Measurements from ENCODE around the gene PDE4D.

PDE4D gene

DNA sequence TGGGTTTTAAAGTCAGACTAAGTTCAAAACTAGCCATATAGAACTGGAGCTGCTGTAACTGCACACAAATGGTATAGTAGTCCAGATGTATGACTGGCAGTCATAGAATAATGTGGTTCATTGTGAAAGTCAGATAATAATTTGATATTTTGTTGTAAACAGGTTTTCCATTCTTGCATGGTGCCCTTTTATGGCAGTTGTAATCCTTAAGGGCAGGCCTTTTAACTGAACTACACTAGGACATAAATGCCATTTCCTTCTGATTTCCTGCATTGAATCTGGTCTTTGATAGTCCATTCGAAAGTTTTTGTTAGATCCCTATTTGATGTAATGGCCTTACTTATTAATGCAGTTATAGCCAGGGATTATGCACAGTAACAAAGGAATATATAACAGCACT lies 632.6 kb downstream of the PDE4D start:
- H3K4me1 ChIP-seq (ENCODE audit: insufficient read depth, insufficient read length), result no peaks in the 10 kb centered on the region
- no peak overlapping the region for H3K9ac ChIP-seq (ENCODE audit: insufficient read length, low read depth)
- no peak for TF ChIP-seq YY1 (IDR thresholded peaks at IDR 0.05; ENCODE audit: insufficient read depth, insufficient read length)
- TF ChIP-seq ZNF274 (IDR thresholded peaks at IDR 0.05; ENCODE audit: low read depth, low read length), result no peak
- TF ChIP-seq SUZ12 (IDR thresholded peaks at IDR 0.05; ENCODE audit: extremely low read depth, insufficient read depth, insufficient read length), result no peak
- H3K9me3 ChIP-seq (ENCODE audit: insufficient read depth, low read length), result no peaks in the 10 kb centered on the region
- DNase-seq (ENCODE audit: low read depth, low spot score), result no peak
- H3K27me3 ChIP-seq (ENCODE audit: insufficient read depth, insufficient read length), result no peaks in the 10 kb centered on the region
- H3K36me3 ChIP-seq (ENCODE audit: insufficient read depth, insufficient read length, low read length), result no peaks in the 10 kb centered on the region
- H3K4me3 ChIP-seq (ENCODE audit: insufficient read length, low read depth), result no peak overlapping the region

DNA sequence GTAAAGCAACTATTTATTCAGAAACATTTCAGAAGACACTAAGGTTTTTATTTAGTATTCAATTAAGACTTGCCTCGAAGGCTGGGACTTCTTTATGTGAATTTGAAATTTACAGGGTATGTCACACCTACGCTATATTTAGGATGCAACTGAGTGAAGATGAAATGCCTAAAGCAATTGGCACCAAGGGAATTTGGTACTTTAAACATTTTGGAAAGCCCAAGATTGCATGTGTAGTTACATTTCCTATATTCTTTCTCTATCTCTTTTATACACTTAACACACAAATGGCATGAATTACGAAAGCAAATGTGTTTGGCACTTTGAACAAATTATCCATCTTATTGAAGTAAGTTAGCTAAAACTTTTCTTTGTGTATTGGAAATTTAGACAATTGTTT lies 633.3 kb downstream of the PDE4D start:
- Histone ChIP-seq H3K9me3 (ENCODE audit: insufficient read depth, low read length) (no peaks in the 10 kb centered on the region), H3K4me1 (ENCODE audit: insufficient read depth, insufficient read length) (no peaks in the 10 kb centered on the region), H3K9ac (ENCODE audit: insufficient read length, low read depth) (no peak overlapping the region), H3K27me3 (ENCODE audit: insufficient read depth, insufficient read length) (no peaks in the 10 kb centered on the region), H3K36me3 (ENCODE audit: insufficient read depth, insufficient read length, low read length) (no peaks in the 10 kb centered on the region), H3K4me3 (ENCODE audit: insufficient read length, low read depth) (no peak overlapping the region)
- DNase-seq (ENCODE audit: low read depth, low spot score), result no peak
- no peak for TF ChIP-seq ZNF274 (IDR thresholded peaks at IDR 0.05; ENCODE audit: low read depth, low read length)
- no peak for TF ChIP-seq SUZ12 (IDR thresholded peaks at IDR 0.05; ENCODE audit: extremely low read depth, insufficient read depth, insufficient read length)
- TF ChIP-seq YY1 (IDR thresholded peaks at IDR 0.05; ENCODE audit: insufficient read depth, insufficient read length), result no peak

DNA sequence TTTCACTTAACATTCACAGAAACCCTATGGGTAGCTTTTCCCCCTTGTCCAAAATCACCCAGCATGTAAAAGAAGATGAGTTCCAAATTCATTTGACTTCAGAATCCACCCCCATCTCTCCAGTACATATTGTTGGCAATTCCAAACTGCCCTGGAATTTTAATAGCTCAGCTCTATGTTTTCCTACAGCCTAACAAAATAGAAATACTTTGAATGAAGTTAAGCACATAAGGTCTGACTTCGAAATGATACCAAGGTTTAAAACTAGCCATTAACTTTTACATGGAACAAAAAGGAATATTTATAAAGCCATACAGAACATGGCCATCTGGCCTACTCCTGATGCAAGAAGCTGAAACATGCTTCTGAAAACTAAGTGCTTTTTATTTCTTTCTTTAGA lies 634.3 kb downstream of the PDE4D start:
- Histone ChIP-seq H3K9ac (ENCODE audit: insufficient read length, low read depth) (no peak overlapping the region), H3K4me1 (ENCODE audit: insufficient read depth, insufficient read length) (no peaks in the 10 kb centered on the region), H3K27me3 (ENCODE audit: insufficient read depth, insufficient read length) (no peaks in the 10 kb centered on the region), H3K9me3 (ENCODE audit: insufficient read depth, low read length) (no peaks in the 10 kb centered on the region), H3K4me3 (ENCODE audit: insufficient read length, low read depth) (no peak overlapping the region), H3K36me3 (ENCODE audit: insufficient read depth, insufficient read length, low read length) (no peaks in the 10 kb centered on the region)
- no peak for TF ChIP-seq SUZ12 (IDR thresholded peaks at IDR 0.05; ENCODE audit: extremely low read depth, insufficient read depth, insufficient read length)
- TF ChIP-seq ZNF274 (IDR thresholded peaks at IDR 0.05; ENCODE audit: low read depth, low read length), result no peak
- no peak for TF ChIP-seq YY1 (IDR thresholded peaks at IDR 0.05; ENCODE audit: insufficient read depth, insufficient read length)
- DNase-seq (ENCODE audit: low read depth, low spot score), result no peak

DNA sequence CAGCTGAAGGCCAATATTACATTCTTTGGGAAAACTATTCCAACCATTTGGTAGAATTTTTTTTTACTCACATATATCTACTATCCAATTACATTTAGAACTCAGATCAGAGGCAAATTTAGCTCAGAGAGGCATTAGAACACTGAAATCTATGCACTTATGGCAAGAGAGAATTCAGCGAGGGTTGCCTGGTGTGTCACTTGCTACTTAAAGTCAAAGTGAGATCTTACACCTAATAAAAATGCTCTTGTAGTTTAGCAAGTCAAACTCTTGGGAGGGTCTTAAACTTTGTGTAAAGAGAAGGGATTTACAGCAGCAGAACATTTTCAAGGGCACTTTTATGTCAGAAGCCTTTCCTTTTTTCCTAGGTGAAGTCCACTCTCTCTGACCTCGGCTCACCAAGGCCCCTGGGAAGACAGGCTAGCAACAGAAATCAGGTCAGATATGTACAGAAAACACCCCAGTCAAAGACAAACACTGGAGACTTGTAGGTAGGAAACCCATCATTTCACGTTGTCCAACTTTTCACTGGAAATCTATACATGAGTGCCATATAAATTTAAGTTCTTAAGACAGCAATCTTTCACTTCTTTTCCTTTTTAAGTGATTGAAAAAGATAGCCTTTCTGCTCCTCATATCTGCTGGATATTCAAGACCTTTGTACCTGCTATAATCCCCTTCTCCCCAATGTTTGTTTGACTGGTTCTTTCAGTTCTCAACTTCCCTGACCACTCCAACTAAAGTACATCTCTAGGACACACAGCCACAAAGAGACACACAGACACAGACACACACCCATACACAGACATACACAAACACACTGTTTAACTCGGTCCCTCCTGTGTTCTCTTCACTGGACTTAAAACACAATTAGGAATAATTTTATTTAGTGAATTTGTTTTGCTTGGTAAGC lies 635.8 kb downstream of the PDE4D start:
- Histone ChIP-seq H3K9ac (ENCODE audit: insufficient read length, low read depth) (no peak overlapping the region), H3K4me1 (ENCODE audit: insufficient read depth, insufficient read length) (no peaks in the 10 kb centered on the region), H3K9me3 (ENCODE audit: insufficient read depth, low read length) (no peaks in the 10 kb centered on the region), H3K27me3 (ENCODE audit: insufficient read depth, insufficient read length) (no peaks in the 10 kb centered on the region), H3K4me3 (ENCODE audit: insufficient read length, low read depth) (no peak overlapping the region), H3K36me3 (ENCODE audit: insufficient read depth, insufficient read length, low read length) (no peaks in the 10 kb centered on the region)
- DNase-seq (ENCODE audit: low read depth, low spot score), result no peak
- no peak for TF ChIP-seq YY1 (IDR thresholded peaks at IDR 0.05; ENCODE audit: insufficient read depth, insufficient read length)
- TF ChIP-seq ZNF274 (IDR thresholded peaks at IDR 0.05; ENCODE audit: low read depth, low read length), result no peak

DNA sequence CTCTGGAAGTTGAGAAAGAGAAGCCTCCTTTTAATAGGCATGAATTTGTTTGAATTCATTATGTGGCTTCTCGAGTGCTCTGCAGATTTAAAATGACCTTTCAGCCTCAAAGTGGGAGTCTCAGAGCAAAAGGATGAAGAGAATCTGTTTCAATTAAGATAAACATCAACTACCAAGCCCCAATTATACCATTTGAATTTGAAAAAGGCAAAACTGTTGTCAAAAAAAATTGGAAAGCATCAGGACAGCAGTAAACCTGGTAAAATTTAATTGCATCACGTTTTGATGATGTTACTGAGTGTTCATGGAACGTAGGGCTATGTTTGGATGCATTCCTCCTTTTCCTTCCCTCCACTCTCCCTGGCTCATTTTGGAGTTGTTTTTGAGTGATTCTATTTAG lies 637.2 kb downstream of the PDE4D start:
- Histone ChIP-seq H3K4me1 (ENCODE audit: insufficient read depth, insufficient read length) (no peaks in the 10 kb centered on the region), H3K9me3 (ENCODE audit: insufficient read depth, low read length) (no peaks in the 10 kb centered on the region; the same call in 1 of the 2 replicates), H3K9ac (ENCODE audit: insufficient read length, low read depth) (no peak overlapping the region), H3K4me3 (ENCODE audit: insufficient read length, low read depth) (no peak overlapping the region), H3K36me3 (ENCODE audit: insufficient read depth, insufficient read length, low read length) (no peaks in the 10 kb centered on the region), H3K27me3 (ENCODE audit: insufficient read depth, insufficient read length) (no peaks in the 10 kb centered on the region)
- no peak for DNase-seq (ENCODE audit: low read depth, low spot score)
- no peak for TF ChIP-seq YY1 (IDR thresholded peaks at IDR 0.05; ENCODE audit: insufficient read depth, insufficient read length)
- TF ChIP-seq ZNF274 (IDR thresholded peaks at IDR 0.05; ENCODE audit: low read depth, low read length), result no peak
- TF ChIP-seq SUZ12 (IDR thresholded peaks at IDR 0.05; ENCODE audit: extremely low read depth, insufficient read depth, insufficient read length), result no peak

DNA sequence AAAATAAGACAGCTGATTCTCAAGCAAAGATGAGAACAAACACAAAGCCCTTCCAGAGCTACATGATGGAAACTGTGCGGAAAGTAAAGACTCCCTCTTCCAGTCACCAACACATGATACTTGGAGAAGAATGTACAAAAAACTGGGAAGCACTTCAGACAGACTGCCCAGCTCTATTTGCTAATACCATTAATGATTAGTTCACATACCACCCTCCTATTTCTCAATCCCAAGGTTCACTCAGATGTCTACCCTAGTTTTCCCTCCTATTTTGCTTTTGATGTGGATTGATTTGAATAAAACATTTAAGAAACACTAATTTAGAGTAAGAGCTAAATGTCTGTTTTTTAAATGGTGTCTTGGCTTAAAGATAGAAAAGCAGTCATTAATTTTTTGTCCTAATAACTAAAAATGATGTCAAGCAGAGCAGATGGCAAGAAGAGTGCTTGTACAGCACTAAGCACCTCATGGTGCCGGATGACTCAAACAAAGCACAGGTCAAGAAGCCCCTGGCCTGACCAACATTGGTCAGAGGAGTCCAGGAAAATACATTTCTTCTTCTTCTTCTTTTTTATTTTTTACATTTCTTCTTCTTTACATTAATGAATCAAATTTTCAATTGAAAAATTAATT lies 639.4 kb downstream of the PDE4D start:
- H3K27me3 ChIP-seq (ENCODE audit: insufficient read depth, insufficient read length), result no peaks in the 10 kb centered on the region
- H3K36me3 ChIP-seq (ENCODE audit: insufficient read depth, insufficient read length, low read length), result no peaks in the 10 kb centered on the region
- no peaks in the 10 kb centered on the region for H3K4me1 ChIP-seq (ENCODE audit: insufficient read depth, insufficient read length)
- TF ChIP-seq SUZ12 (IDR thresholded peaks at IDR 0.05; ENCODE audit: extremely low read depth, insufficient read depth, insufficient read length), result no peak
- H3K9me3 ChIP-seq (ENCODE audit: insufficient read depth, low read length), result no peaks in the 10 kb centered on the region; the same call in 1 of the 2 replicates
- no peak for DNase-seq (ENCODE audit: low read depth, low spot score)
- no peak overlapping the region for H3K9ac ChIP-seq (ENCODE audit: insufficient read length, low read depth)
- H3K4me3 ChIP-seq (ENCODE audit: insufficient read length, low read depth), result no peak overlapping the region

DNA sequence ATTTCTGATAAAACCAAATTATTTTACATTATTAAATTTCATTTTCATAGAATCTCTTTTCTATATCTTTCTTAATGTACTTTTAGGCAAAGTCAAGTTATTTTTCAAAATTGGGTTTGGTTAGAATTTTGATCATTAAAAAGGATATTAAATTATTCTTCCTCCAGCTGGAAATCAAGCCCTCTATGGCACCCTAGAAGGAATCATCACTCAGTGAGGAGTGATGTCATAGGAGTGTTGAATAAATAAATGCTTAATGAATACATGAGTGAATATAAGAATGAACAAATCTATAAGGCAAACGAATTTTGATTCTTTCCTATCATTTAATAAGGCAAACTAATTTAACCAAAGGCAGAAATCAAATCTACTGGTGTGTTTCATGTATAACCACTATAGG lies 639.9 kb downstream of the PDE4D start:
- Histone ChIP-seq H3K4me3 (ENCODE audit: insufficient read length, low read depth) (no peak overlapping the region), H3K9ac (ENCODE audit: insufficient read length, low read depth) (no peak overlapping the region), H3K9me3 (ENCODE audit: insufficient read depth, low read length) (no peaks in the 10 kb centered on the region; the same call in 1 of the 2 replicates), H3K27me3 (ENCODE audit: insufficient read depth, insufficient read length) (no peaks in the 10 kb centered on the region), H3K36me3 (ENCODE audit: insufficient read depth, insufficient read length, low read length) (no peaks in the 10 kb centered on the region), H3K4me1 (ENCODE audit: insufficient read depth, insufficient read length) (no peaks in the 10 kb centered on the region)
- TF ChIP-seq ZNF274 (IDR thresholded peaks at IDR 0.05; ENCODE audit: low read depth, low read length), result no peak
- TF ChIP-seq YY1 (IDR thresholded peaks at IDR 0.05; ENCODE audit: insufficient read depth, insufficient read length), result no peak
- TF ChIP-seq SUZ12 (IDR thresholded peaks at IDR 0.05; ENCODE audit: extremely low read depth, insufficient read depth, insufficient read length), result no peak
- DNase-seq (ENCODE audit: low read depth, low spot score), result no peak

Data from NT2/D1 (cell line).